Measurements from ENCODE around the gene ADARB2. TPM values are rescaled to one million over a fixed set of nuclear protein-coding genes. Genes with fewer than 3 reads are reported as not detected.
"Not testable (repeated sequence)": the region's sequence is repeated elsewhere in the genome, so short reads cannot be mapped to it uniquely, and the experiment has no call there.

Gene ADARB2
- total RNA-seq, 1 experiment from 2014 or later: not detected

GRCh38 chr10:1166828-1167275 is 570.5 kb downstream of the ADARB2 start:
- no peak for DNase-seq (ENCODE audit: low read depth)

GRCh38 chr10:1166101-1166827 is 571.1 kb downstream of the ADARB2 start:
- DNase-seq (ENCODE audit: low read depth): no peak

- DNase-seq (ENCODE audit: low read depth): no peak
Observed at GRCh38 chr10:1163831-1164230, 573.5 kb downstream of the ADARB2 start.

- no peak for DNase-seq (ENCODE audit: low read depth)
Observed at GRCh38 chr10:1163204-1163660, 574.1 kb downstream of the ADARB2 start.

- DNase-seq (ENCODE audit: low read depth): no peak
Observed at GRCh38 chr10:1162481-1163203, 574.7 kb downstream of the ADARB2 start.

- not testable (repeated sequence) for DNase-seq (ENCODE audit: low read depth)
Observed at GRCh38 chr10:1161315-1161673, 576.0 kb downstream of the ADARB2 start.

- no peak for DNase-seq (ENCODE audit: low read depth)
Observed at GRCh38 chr10:1160561-1161314, 576.6 kb downstream of the ADARB2 start.

- DNase-seq (ENCODE audit: low read depth): no peak
Observed at GRCh38 chr10:1159131-1160061, 577.9 kb downstream of the ADARB2 start.

GRCh38 chr10:1158536-1158935 is 578.8 kb downstream of the ADARB2 start:
- DNase-seq (ENCODE audit: low read depth): not testable (repeated sequence)

GRCh38 chr10:1158066-1158465 is 579.3 kb downstream of the ADARB2 start:
- DNase-seq (ENCODE audit: low read depth): no peak

- no peak for DNase-seq (ENCODE audit: low read depth)
Observed at GRCh38 chr10:1157615-1157933, 579.8 kb downstream of the ADARB2 start.

- no peak for DNase-seq (ENCODE audit: low read depth)
Observed at GRCh38 chr10:1156921-1157614, 580.3 kb downstream of the ADARB2 start.

- no peak for DNase-seq (ENCODE audit: low read depth)
Observed at GRCh38 chr10:1156616-1156886, 580.8 kb downstream of the ADARB2 start.

- no peak for DNase-seq (ENCODE audit: low read depth)
Observed at GRCh38 chr10:1155791-1156615, 581.3 kb downstream of the ADARB2 start.

GRCh38 chr10:1154531-1155295 is 582.6 kb downstream of the ADARB2 start:
- no peak for DNase-seq (ENCODE audit: low read depth)

- DNase-seq (ENCODE audit: low read depth): no peak
Observed at GRCh38 chr10:1153805-1154351, 583.4 kb downstream of the ADARB2 start.

- no peak for DNase-seq (ENCODE audit: low read depth)
Observed at GRCh38 chr10:1153251-1153763, 584.0 kb downstream of the ADARB2 start.
